GM12892 (cell line): ENCODE data around the gene LEF1.

Experiments
- POLR2A ChIP-seq: IDR thresholded peaks from 2 replicates; pipeline ENCODE4 v1.6.1; 2011; ENCODE audit warnings: low read depth, low read length, control low read depth
- POLR2AphosphoS5 ChIP-seq: IDR thresholded peaks from 2 replicates; pipeline ENCODE4 v1.6.1; 2011; ENCODE audit warnings: low read depth, low read length, control low read depth

- TF ChIP-seq POLR2AphosphoS5, result no peak
- no peak for TF ChIP-seq POLR2A
These were observed 29.6 kb downstream of the LEF1 start for GRCh38 chr4:108139089-108139488.
